ENCODE measurements around the gene TBCD. TPM values are rescaled to one million over a fixed set of nuclear protein-coding genes. Genes with fewer than 3 reads are reported as not detected.

Gene TBCD
- total and polyA plus RNA-seq, 9 of the 15 experiments (the other 6 are each of a cell fraction or from before 2014, with no cell fraction given): 8.9 to 98.5 (median 28.0) TPM

GRCh38 chr17:82803606-82804005, 51.7 kb downstream of the TBCD start:
- DNase-seq (ENCODE audit: extremely low read depth in 1 of 4, low spot score in 3 of 4): no peak
- no peak overlapping the region for H3K4me3 ChIP-seq
- peaks cover 45% of the 10 kb centered on the region; the same call in 2 of the 3 replicates for H3K36me3 ChIP-seq (ENCODE audit: control insufficient read depth, insufficient read depth, low read length)
- no peak for FAIRE-seq
- intact Hi-C loops (cut with micrococcal nuclease): no loop called here
- no peak overlapping the region for H3K27ac ChIP-seq (ENCODE audit: extremely low read depth, low read depth, low read length)
- in situ Hi-C loops (cut with MboI): no loop called here
- peaks cover 6% of the 10 kb centered on the region; the same call in 1 of the 3 replicates for H3K79me2 ChIP-seq (ENCODE audit: control insufficient read depth, insufficient read depth, low read length)
- BruUV-seq (replicated peaks): no TSS peak
- CTCF ChIA-PET (ENCODE audit: low intra/inter-chr PET ratio): no interaction called here
- H3K9ac ChIP-seq (ENCODE audit: insufficient read depth in 1 of 2, low read depth in 2 of 2, low read length in 2 of 2): no peak overlapping the region; a peak in 1 of 4 replicates
- H2AFZ ChIP-seq (ENCODE audit: low read depth, low read length): no peak overlapping the region
- TF ChIP-seq, protein P1, sequence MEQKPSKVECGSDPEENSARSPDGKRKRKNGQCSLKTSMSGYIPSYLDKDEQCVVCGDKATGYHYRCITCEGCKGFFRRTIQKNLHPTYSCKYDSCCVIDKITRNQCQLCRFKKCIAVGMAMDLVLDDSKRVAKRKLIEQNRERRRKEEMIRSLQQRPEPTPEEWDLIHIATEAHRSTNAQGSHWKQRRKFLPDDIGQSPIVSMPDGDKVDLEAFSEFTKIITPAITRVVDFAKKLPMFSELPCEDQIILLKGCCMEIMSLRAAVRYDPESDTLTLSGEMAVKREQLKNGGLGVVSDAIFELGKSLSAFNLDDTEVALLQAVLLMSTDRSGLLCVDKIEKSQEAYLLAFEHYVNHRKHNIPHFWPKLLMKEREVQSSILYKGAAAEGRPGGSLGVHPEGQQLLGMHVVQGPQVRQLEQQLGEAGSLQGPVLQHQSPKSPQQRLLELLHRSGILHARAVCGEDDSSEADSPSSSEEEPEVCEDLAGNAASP (IDR thresholded peaks at IDR 0.05): no peak
- no peak for TF ChIP-seq ATF4 (CRISPR knock-in tag; IDR thresholded peaks at IDR 0.05)
- TF ChIP-seq ZNF263 (CRISPR knock-in tag; IDR thresholded peaks at IDR 0.05; ENCODE audit: borderline replicate concordance): no peak
- TF ChIP-seq ZNF398 (CRISPR knock-in tag; IDR thresholded peaks at IDR 0.05): no peak
- TF ChIP-seq NFIX (CRISPR knock-in tag; IDR thresholded peaks at IDR 0.05; ENCODE audit: low read depth): no peak
- TF ChIP-seq KLF6 (CRISPR knock-in tag; IDR thresholded peaks at IDR 0.05; ENCODE audit: borderline replicate concordance): no peak
- TF ChIP-seq TEAD4 (IDR thresholded peaks at IDR 0.05; ENCODE audit: low read length): no peak
- TF ChIP-seq TEAD4 (CRISPR knock-in tag; IDR thresholded peaks at IDR 0.05; ENCODE audit: borderline replicate concordance): no peak
- TF ChIP-seq BRD9 (IDR thresholded peaks at IDR 0.05; ENCODE audit: low read depth, partially characterized antibody): no peak
- no peak for TF ChIP-seq HDAC3 (IDR thresholded peaks at IDR 0.05; ENCODE audit: borderline replicate concordance, partially characterized antibody)
- TF ChIP-seq, protein P2, sequence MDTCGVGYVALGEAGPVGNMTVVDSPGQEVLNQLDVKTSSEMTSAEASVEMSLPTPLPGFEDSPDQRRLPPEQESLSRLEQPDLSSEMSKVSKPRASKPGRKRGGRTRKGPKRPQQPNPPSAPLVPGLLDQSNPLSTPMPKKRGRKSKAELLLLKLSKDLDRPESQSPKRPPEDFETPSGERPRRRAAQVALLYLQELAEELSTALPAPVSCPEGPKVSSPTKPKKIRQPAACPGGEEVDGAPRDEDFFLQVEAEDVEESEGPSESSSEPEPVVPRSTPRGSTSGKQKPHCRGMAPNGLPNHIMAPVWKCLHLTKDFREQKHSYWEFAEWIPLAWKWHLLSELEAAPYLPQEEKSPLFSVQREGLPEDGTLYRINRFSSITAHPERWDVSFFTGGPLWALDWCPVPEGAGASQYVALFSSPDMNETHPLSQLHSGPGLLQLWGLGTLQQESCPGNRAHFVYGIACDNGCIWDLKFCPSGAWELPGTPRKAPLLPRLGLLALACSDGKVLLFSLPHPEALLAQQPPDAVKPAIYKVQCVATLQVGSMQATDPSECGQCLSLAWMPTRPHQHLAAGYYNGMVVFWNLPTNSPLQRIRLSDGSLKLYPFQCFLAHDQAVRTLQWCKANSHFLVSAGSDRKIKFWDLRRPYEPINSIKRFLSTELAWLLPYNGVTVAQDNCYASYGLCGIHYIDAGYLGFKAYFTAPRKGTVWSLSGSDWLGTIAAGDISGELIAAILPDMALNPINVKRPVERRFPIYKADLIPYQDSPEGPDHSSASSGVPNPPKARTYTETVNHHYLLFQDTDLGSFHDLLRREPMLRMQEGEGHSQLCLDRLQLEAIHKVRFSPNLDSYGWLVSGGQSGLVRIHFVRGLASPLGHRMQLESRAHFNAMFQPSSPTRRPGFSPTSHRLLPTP (IDR thresholded peaks at IDR 0.05; ENCODE audit: borderline replicate concordance, extremely low read depth, insufficient read length): no peak
- 89% methylated on average over 12 of the region's 15 CpGs for WGBS (ENCODE audit: insufficient coverage, low coverage, missing lambda C conversion rate)
- ATAC-seq: no peak
- H3K9me3 ChIP-seq (replicated peaks; ENCODE audit: control insufficient read depth, insufficient read depth, low read depth, low read length): no peaks in the 10 kb centered on the region
- H3K9me1 ChIP-seq (ENCODE audit: control insufficient read depth, insufficient read depth, low read length): no peaks in the 10 kb centered on the region
- POLR2A ChIA-PET: no interaction called here
- no peaks in the 10 kb centered on the region for H3K27me3 ChIP-seq (ENCODE audit: control insufficient read depth in 2 of 2, insufficient read depth in 2 of 2, low read length in 2 of 2)
- H3K4me2 ChIP-seq (ENCODE audit: insufficient read depth, low read length): no peak overlapping the region
- H3K4me1 ChIP-seq (replicated peaks in 1 of 2; ENCODE audit: control insufficient read depth in 2 of 2, insufficient read depth in 2 of 2, low read length in 2 of 2): peaks cover 0 to 15% of the 10 kb centered on the region in 2 experiments; a peak in 1 of 5 replicates
- H4K20me1 ChIP-seq (replicated peaks; ENCODE audit: control insufficient read depth, insufficient read depth, low read length): no peaks in the 10 kb centered on the region
